OCI-LY7 (cell line): Measurements from ENCODE around the gene EIF4E. TPM values are rescaled to one million over a fixed set of nuclear protein-coding genes. Genes with fewer than 3 reads are reported as not detected.
"Not testable (repeated sequence)": the region's sequence is repeated elsewhere in the genome, so short reads cannot be mapped to it uniquely, and the experiment has no call there.

Experiments used
- BruUV-seq: library from RNA; stranded (reverse); fragments of 400-500 nt; replicated peaks from 2 replicates; lab custom pipeline; 2021; lab: Mats Ljungman, UMichigan
- CTCF ChIA-PET: fragments of 300-600 bp; sonication (Branson Sonifier 250); formaldehyde crosslinking; loops from one replicate; lab custom pipeline; 2022; ENCODE audit warnings: antibody characterized with exemption; ENCODE audit not compliant: unreplicated experiment; lab: Charles Lee
- POLR2A ChIA-PET: fragments of 300-600 bp; sonication (Branson Sonifier 250); formaldehyde crosslinking; loops from one replicate; lab custom pipeline; 2022; ENCODE audit warnings: antibody characterized with exemption; lab: Charles Lee
- DNase-seq: peaks from one replicate; pipeline ENCODE4 v3.0.0-alpha.2; 2015; ENCODE audit warnings: low spot score
- H2AFZ ChIP-seq: fragments of 200-600 bp; sonication (generic), shearing (Covaris generic); 2 replicates; pipeline ENCODE4 v1.6.1; 2014; ENCODE audit warnings: mild to moderate bottlenecking, antibody characterized with exemption, low read length, moderate library complexity
- H3K27ac ChIP-seq: fragments of 200-600 bp; sonication (generic); 2 replicates; pipeline ENCODE4 v1.5.1; 2014; ENCODE audit warnings: mixed run types, low read depth, mild to moderate bottlenecking, moderate library complexity, low read length, inconsistent platforms; ENCODE audit not compliant: poor library complexity, severe bottlenecking
- H3K36me3 ChIP-seq: fragments of 200-600 bp; sonication (generic); 2 replicates; pipeline ENCODE4 v1.6.1; 2014; ENCODE audit warnings: mild to moderate bottlenecking, antibody characterized with exemption, low read length, moderate library complexity, mixed read lengths; ENCODE audit not compliant: insufficient read depth
- H3K4me1 ChIP-seq: fragments of 200-600 bp; sonication (generic); 2 replicates; pipeline ENCODE4 v1.5.1; 2014; ENCODE audit warnings: mild to moderate bottlenecking, low read length; ENCODE audit not compliant: insufficient read depth, poor library complexity, severe bottlenecking
- H3K4me2 ChIP-seq: fragments of 200-600 bp; sonication (generic); 2 replicates; pipeline ENCODE4 v1.6.1; 2014; ENCODE audit warnings: mild to moderate bottlenecking, low read length
- H3K4me3 ChIP-seq: fragments of 200-600 bp; sonication (generic); 2 replicates; pipeline ENCODE4 v1.5.1; 2014; ENCODE audit warnings: mild to moderate bottlenecking, low read depth, low read length; ENCODE audit not compliant: poor library complexity, severe bottlenecking
- H3K79me2 ChIP-seq: fragments of 200-600 bp; sonication (generic); 2 replicates; pipeline ENCODE4 v1.6.1; 2016; ENCODE audit warnings: low read depth, mild to moderate bottlenecking, low read length, moderate library complexity, mixed read lengths; ENCODE audit not compliant: insufficient read depth
- H3K9me2 ChIP-seq: fragments of 200-600 bp; sonication (generic); 2 replicates; pipeline ENCODE4 v1.6.1; 2016; ENCODE audit warnings: mild to moderate bottlenecking, low read length, mixed read lengths; ENCODE audit not compliant: insufficient read depth
- H3K9me3 ChIP-seq: fragments of 200-600 bp; sonication (generic); 2 replicates; pipeline ENCODE4 v1.6.1; 2014; ENCODE audit warnings: mild to moderate bottlenecking, mixed run types, low read length, mixed read lengths
- H4K20me1 ChIP-seq: fragments of 200-600 bp; sonication (generic); 2 replicates; pipeline ENCODE4 v1.6.1; 2014; ENCODE audit warnings: mild to moderate bottlenecking, antibody characterized with exemption, low read length, moderate library complexity, mixed read lengths; ENCODE audit not compliant: insufficient read depth
- CTCF ChIP-seq: fragments of 200-600 bp; sonication (generic); conservative IDR thresholded peaks from 2 replicates; pipeline ENCODE4 v1.5.1; 2014; ENCODE audit warnings: mild to moderate bottlenecking, antibody characterized with exemption, low read length, moderate library complexity, mixed read lengths
- EZH2phosphoT487 ChIP-seq: fragments of 200-600 bp; sonication (generic); IDR thresholded peaks from 2 replicates; pipeline ENCODE4 v1.6.1; 2018; ENCODE audit warnings: low read depth, borderline replicate concordance, mild to moderate bottlenecking, mixed run types, antibody characterized with exemption, low read length, moderate library complexity, mixed read lengths
- intact Hi-C: fragments of 100-400 bp; cut with micrococcal nuclease; formaldehyde crosslinking; loops from one replicate; pipeline ENCODE4 v1.10.0; 2022; ENCODE audit not compliant: unreplicated experiment
- total RNA-seq, 2 experiments: library from RNA; depleted of rRNA in 1 of 2; stranded (reverse); fragments of >200 nt in 1 of 2; shearing (Covaris generic) in 1 of 2; gene quantifications; 2 replicates each; pipeline ENCODE4 v1.2.3, GENCODE V29; 2014 to 2022

Gene EIF4E
- total RNA-seq, 2 experiments from 2014 or later: 136 to 160 TPM

GRCh38 chr4:98939438-98939837 lies 10.5 kb upstream of the EIF4E start:
- no peaks in the 10 kb centered on the region for H3K4me1 ChIP-seq
- TF ChIP-seq CTCF: no peak
- TF ChIP-seq EZH2phosphoT487: no peak
- H3K79me2 ChIP-seq: no peaks in the 10 kb centered on the region
- H3K27ac ChIP-seq: no peak overlapping the region
- H3K4me2 ChIP-seq: no peak overlapping the region
- POLR2A ChIA-PET: interaction anchor here (0.5 to 0.8 kb wide), 2 partner anchors 21 to 246 kb away, joined by 3 to 4 read pairs; no protein-coding TSS in a partner anchor
- H3K9me2 ChIP-seq: no peaks in the 10 kb centered on the region
- intact Hi-C loops: loop anchor here (2.0 kb wide), 1 partner anchor 465 kb away; no protein-coding TSS in a partner anchor
- no peaks in the 10 kb centered on the region for H3K9me3 ChIP-seq
- no peak for DNase-seq
- no peak overlapping the region for H3K4me3 ChIP-seq
- H3K36me3 ChIP-seq: no peaks in the 10 kb centered on the region
- H4K20me1 ChIP-seq: no peaks in the 10 kb centered on the region
- no peak overlapping the region for H2AFZ ChIP-seq
- BruUV-seq: no TSS peak
- CTCF ChIA-PET: no interaction called here

DNA sequence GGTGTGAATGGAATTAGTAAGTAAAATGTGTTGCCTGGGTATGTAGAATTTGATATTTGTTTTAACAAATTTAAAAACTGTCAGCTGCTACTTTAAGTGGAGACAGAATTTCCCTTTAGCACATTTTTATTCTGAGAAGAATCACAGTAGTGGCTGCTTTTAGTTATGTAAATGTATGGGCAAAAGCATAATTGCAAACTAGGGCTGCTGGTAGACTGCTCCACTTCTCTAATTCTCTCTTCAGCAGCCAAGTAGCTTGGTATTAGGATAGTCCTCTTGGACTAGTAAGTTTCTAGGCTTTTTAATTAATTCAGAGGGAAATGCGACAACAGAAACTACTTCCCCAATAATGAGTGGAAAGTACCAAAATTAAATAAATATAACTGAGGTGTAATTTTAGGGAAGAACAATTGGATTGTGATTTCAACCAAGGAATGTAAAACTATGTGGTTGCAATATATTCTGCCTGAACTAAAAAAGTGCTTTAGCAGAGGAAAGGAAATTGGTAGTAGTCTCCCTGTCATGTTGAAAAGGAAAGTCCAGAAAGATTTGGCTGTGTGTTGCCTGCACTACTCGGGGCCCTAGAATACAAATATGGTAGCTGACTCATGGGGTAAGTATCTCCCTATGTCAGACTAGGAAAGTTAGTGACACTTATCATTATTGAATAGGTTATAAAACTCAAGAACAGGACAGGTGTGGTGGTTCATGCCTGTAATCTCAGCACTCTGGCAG lies 9.2 kb upstream of the EIF4E start:
- Histone ChIP-seq H3K4me3 (no peak overlapping the region), H3K79me2 (no peaks in the 10 kb centered on the region), H3K9me2 (no peaks in the 10 kb centered on the region), H2AFZ (no peak overlapping the region), H3K4me1 (no peaks in the 10 kb centered on the region), H3K36me3 (no peaks in the 10 kb centered on the region), H3K27ac (no peak overlapping the region), H4K20me1 (no peaks in the 10 kb centered on the region), H3K4me2 (no peak overlapping the region), H3K9me3 (no peaks in the 10 kb centered on the region)
- intact Hi-C loops: loop anchor here (2.0 kb wide), 1 partner anchor 467 kb away; no protein-coding TSS in a partner anchor
- TF ChIP-seq CTCF: no peak
- TF ChIP-seq EZH2phosphoT487: no peak
- ChIA-PET POLR2A (no interaction called here), CTCF (no interaction called here)
- no peak for DNase-seq
- no TSS peak for BruUV-seq

DNA sequence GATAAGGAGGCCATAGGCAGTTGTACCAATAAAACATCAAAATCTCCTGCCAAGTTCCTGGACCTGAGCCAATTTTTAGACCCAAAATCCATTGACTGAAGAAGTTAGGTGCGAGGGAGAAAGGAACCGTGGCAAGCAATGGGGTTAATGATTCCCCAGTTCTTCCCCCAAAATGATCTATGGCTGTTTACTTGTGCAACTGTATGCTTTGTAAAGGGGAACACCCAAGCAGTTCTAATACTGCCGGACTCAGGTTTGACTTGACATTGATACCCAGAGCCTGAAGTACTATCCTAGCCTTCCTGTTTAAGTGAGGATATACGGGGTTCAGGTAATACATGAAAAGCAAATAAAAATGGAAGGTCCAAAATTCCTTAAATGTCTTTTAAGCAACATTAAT lies 6.7 kb upstream of the EIF4E start:
- DNase-seq: no peak
- H3K4me1 ChIP-seq: peaks cover 8% of the 10 kb centered on the region
- H3K27ac ChIP-seq: no peak overlapping the region
- H3K4me3 ChIP-seq: no peak overlapping the region
- no TSS peak for BruUV-seq
- POLR2A ChIA-PET: no interaction called here
- H3K4me2 ChIP-seq: no peak overlapping the region
- H3K36me3 ChIP-seq: no peaks in the 10 kb centered on the region; the same call in 1 of the 2 replicates
- no peak overlapping the region for H2AFZ ChIP-seq
- no peaks in the 10 kb centered on the region for H4K20me1 ChIP-seq
- H3K9me3 ChIP-seq: peaks cover 15% of the 10 kb centered on the region; the same call in 1 of the 2 replicates
- CTCF ChIA-PET: no interaction called here
- intact Hi-C loops: no loop called here
- H3K79me2 ChIP-seq: no peaks in the 10 kb centered on the region
- no peak for TF ChIP-seq EZH2phosphoT487
- TF ChIP-seq CTCF: no peak
- no peaks in the 10 kb centered on the region for H3K9me2 ChIP-seq

DNA sequence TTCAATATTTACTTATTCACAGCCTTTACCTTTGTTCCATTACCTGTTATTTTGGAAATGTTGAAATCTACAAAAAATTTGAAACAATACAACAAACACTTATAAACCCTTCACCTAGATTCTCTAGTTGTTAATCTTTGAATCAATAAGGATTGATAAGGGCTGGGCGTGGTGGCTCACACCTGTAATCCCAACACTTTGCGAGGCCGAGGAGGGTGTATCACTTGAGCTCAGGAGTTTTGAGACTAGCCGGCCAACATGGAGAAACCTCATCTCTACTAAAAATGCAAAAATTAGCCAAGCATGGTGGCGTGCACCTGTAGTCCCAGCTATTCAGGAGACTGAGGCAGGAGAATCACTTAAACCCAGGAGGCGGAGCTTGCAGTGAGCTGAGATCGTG lies 5.9 kb upstream of the EIF4E start:
- CTCF ChIA-PET, H3K27ac ChIP-seq, POLR2A ChIA-PET, DNase-seq, H3K36me3 ChIP-seq, H3K9me2 ChIP-seq, H3K4me3 ChIP-seq, H3K4me2 ChIP-seq, BruUV-seq, H4K20me1 ChIP-seq, H2AFZ ChIP-seq, H3K79me2 ChIP-seq, intact Hi-C loops: not testable (repeated sequence)
- peaks cover 21% of the 10 kb centered on the region; the same call in 1 of the 2 replicates for H3K9me3 ChIP-seq
- H3K4me1 ChIP-seq: peaks cover 13% of the 10 kb centered on the region
